NCI-H1048 (cell line): ENCODE results near the gene NDUFAB1.
"Not testable (repeated sequence)": the region's sequence is repeated elsewhere in the genome, so short reads cannot be mapped to it uniquely, and the experiment has no call there.

ENCODE experiments used
- DNase-seq: peaks from one replicate; lab custom pipeline; 2025; lab: John Stamatoyannopoulos, UW

NDUFAB1 gene

GRCh38 chr16:23595951-23596720, at the start of gene NDUFAB1:
Gene NDUFAB1, minus strand, starts transcription at chr16:23596316. Its CDS starts 26 bp downstream, at chr16:23596290.
- peak; percentile 62 for DNase-seq

- no peak for DNase-seq
These were observed 46.2 kb upstream of the NDUFAB1 start for GRCh38 chr16:23642246-23642774.

DNA sequence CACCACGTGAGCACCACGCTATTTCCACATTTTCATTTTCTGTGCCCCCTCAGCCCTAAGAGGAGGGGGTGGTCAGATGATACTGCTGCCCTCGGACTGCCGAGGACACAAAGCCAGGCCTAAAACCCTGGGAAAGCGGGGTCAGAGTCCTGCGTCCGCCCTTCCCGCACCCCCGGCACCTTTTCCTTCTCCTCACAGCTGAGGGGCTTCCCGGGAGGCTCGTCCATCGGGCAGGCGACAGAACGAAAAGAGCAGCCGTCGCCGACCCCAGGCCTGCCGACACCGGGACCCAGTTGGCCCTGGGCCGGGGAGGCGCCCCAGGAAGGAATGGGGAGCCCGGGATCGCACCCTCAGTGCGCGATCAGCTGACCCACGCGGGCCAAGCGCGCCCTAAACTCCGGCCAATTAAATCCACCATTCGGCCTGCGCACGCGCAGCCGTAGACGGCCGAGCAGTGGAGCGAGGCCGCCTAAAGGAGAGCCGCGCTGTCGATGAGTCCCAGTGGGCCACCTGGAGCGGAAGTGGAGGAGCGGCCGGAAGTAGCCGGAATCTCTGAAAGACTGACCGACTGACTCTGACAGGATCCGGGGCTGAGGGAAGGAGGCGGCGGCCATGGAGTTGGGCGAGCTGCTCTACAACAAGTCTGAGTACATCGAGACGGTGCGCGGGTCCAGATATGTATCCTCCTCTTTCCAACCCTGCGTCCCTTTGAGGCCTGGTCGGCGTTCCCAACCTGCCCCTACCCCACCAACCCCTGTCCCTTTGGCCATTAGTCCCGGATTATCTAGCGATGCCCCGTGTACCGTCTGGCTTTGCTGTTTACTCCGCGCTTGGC, 45.0 kb upstream of the NDUFAB1 start, which contains the start of the genes DCTN5 and PALB2:
TSS of gene DCTN5 (plus strand) at position 536 of the 835 bp plus-strand sequence. CDS start at position 613, 77 bp downstream.
TSS of gene PALB2 (minus strand) at position 380 of the 835 bp plus-strand sequence. CDS start at position 227, 153 bp downstream.
- DNase-seq, result peak; percentile 80

GRCh38 chr16:23640615-23640930, 44.5 kb upstream of the NDUFAB1 start:
- no peak for DNase-seq

GRCh38 chr16:23635958-23636357, 39.8 kb upstream of the NDUFAB1 start:
- no peak for DNase-seq

DNA sequence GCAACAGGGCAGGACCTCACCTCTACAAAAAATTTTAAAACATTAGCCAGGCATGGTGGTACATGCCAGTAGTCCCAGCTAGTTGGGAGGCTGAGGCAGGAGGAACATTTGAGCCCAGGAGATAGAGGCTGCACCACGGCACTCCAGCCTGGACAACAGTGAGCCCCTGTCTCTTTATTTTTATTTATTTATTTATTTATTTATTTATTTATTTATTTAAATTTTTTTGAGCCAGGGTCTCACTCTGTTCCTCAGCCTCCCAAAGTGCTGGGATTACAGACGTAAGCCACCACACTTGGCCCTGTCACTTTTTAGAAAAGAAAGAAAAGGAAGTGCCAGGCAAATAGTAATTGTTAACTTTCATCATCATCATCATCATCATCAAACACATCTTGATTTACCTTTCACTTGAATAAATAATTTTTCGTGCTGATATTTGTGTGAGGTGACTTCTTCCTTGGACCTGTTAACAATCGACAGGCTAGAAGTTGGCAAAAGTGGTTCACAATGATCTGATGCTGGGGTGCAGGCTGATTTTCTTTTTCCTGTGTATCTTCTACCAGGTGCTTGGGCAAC, 38.4 kb upstream of the NDUFAB1 start:
- DNase-seq, result no peak

- not testable (repeated sequence) for DNase-seq
These were observed 35.8 kb upstream of the NDUFAB1 start for GRCh38 chr16:23631874-23632273.

GRCh38 chr16:23629516-23629915, 33.4 kb upstream of the NDUFAB1 start:
- DNase-seq, result no peak

DNA sequence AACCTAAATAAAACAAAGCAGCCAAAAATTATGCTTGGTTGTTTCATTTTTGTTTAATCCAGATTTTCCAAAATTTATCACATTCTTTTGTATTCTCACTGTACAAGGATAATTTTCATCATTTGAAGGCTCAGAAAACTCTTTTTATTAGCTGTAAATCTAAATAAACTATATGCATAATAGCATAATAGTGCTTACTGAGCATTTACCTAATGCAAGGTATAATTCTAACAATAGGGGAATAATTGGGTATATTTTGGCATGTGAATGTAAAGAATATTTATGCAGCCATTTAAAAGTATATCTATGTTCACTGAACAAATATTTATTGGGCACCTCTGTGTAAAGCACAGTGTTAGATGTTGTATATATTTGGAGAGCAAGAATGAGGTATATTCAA, 28.0 kb upstream of the NDUFAB1 start:
- no peak for DNase-seq

GRCh38 chr16:23615805-23616204, 19.7 kb upstream of the NDUFAB1 start:
- DNase-seq, result no peak

- DNase-seq, result no peak
These were observed 15.8 kb upstream of the NDUFAB1 start for GRCh38 chr16:23611936-23612335.

- not testable (repeated sequence) for DNase-seq
These were observed 14.8 kb upstream of the NDUFAB1 start for GRCh38 chr16:23610905-23611304.

DNA sequence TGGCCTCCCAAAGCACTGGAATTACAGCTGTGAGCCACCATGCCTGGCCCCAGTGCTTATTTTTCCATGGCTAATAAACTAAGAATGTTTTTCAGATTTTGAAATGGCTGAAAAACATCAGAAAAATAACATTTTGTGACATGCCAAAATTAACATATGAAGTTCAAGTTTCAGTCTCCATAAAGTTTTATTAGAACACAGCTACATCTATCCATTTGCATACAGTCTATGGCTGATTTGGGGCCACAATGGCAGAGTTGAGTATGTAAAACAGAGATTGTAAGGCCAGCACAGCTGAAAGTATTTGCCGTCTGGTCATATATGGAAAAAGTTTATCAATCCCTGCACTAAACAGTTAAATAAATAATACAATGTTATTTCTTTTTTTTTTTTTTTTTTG, 13.8 kb upstream of the NDUFAB1 start:
- no peak for DNase-seq

DNA sequence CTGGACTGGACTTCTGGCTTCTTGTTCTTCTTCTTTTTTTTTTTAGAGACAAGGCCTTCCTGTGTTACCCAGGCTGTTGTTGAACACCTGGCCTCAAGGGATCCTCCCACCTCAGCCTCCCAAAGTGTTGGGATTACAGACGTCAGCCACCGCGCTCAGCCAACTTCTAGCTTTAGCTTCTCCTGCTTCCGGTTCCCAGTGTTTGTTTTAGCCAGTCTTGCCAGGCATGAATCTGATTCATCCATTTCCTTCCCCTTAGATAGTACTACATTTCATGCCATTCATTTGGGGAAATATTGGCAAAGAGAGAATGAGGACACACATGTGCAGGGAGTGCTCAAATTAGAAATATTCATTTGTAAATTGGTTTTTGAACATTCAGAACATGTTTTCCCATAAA, 12.1 kb upstream of the NDUFAB1 start:
- DNase-seq, result no peak

DNA sequence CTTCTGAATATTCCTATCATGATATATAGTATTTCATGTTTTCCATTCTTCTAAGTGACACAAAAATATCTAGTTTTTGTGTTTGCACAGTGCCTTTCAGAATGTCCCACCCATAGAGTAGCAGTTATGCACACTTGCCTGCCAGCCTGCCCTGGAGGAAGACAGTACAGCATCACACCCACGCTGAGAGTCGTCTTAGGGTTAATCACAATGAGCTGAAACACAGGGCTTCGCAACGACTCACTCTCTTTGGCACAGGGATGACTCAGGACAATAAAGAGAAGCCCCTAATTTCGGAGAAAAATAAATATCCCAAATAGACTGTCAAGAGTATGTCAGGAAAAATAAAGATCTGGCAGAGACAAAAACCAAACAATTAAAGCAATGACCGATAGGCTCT, 11.6 kb upstream of the NDUFAB1 start:
- no peak for DNase-seq

DNA sequence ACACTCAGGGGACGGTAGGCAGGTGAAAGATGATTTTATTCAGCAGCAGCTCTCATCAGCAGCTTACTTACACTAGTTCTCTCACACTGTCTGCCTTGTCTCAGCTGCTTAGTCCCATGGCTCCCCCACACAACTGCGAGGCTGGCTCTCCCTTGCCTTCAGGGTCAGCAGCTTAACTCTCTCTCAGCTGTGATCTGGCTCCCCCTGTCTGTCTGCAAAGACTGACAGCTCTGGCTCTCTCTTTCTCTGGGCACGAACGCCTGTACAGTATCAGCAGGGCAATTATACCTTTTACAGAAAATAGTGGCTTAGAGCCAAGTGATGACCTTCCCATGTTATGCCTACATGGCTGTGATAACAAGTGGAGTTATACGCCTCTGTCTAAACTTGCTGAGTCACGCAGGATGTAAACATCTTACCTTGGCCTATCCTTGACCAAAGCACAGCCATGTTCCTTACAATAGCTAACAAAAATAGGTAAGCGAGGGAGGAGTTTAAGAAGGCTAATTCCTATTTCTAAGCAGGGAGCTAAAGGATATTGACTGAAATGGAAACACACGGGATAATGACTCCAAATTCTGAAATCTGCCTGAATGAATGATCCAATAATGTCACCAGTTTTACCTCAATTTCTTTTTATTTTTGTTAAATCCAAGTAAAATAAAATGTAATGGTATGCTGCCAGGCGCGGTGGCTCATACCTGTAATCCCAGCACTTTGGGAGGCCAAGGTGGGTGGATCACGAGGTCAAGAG, 1.1 kb upstream of the NDUFAB1 start:
- DNase-seq, result no peak

GRCh38 chr16:23595246-23595950, 718 bp downstream of the NDUFAB1 start:
- DNase-seq, result no peak

- DNase-seq, result no peak
These were observed 1.9 kb downstream of the NDUFAB1 start for GRCh38 chr16:23594186-23594585.

DNA sequence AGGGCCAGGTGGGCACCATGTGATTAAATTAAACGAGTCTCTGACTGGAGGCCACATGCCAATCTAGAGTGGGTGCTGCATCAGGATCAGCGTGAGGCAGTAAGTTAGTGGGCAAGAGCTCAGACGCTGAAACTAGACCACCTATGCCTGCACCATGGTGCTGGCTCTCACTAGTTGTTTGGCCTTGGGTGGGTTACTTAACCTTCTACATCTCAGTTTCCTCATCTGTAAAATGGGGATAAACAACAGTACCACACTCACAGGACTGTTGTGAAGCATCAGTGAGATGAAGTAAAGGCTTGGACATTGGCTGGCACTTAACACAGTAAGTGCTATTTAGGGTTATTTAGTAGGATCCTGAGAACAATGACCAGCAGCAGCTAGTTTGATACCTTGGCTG, 5.9 kb downstream of the NDUFAB1 start:
- DNase-seq, result no peak

DNA sequence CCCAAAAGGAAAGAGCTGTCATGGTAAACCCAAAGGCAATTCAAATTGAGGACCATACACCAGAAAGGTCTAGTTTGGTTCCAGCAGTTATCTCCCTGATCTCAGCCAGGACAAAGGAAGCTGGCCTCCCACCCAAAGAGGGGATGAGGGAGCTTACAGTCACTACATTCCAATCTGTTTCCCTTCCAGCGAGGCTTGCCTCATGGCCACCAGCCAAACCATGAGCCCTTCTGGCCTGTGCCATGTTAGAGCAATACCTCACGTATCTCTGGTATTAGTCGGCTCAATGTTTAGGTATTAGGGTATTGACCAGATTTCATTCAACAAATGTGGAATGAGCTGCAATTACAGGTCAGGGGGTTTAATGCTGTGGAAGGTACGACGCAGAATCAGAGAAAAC, 8.4 kb downstream of the NDUFAB1 start:
- no peak for DNase-seq
